NOMO-1 treated with DMSO at 0.1 percent for 48 hours (cell line): ENCODE measurements around the gene GRAMD1A.
A peak's percentile ranks its signal among the peaks of the same experiment; 100 is the strongest.
"Not testable (repeated sequence)": the region's sequence is repeated elsewhere in the genome, so short reads cannot be mapped to it uniquely, and the experiment has no call there.

Experiments
- DNase-seq: peaks from one replicate; lab custom pipeline; 2025; ENCODE audit not compliant: unreplicated experiment; lab: John Stamatoyannopoulos, UW

The GRAMD1A gene

GRCh38 chr19:35002037-35002535, 2.0 kb downstream of the GRAMD1A start:
- no peak for DNase-seq

GRCh38 chr19:35004517-35005255, 4.6 kb downstream of the GRAMD1A start:
- no peak for DNase-seq

DNA sequence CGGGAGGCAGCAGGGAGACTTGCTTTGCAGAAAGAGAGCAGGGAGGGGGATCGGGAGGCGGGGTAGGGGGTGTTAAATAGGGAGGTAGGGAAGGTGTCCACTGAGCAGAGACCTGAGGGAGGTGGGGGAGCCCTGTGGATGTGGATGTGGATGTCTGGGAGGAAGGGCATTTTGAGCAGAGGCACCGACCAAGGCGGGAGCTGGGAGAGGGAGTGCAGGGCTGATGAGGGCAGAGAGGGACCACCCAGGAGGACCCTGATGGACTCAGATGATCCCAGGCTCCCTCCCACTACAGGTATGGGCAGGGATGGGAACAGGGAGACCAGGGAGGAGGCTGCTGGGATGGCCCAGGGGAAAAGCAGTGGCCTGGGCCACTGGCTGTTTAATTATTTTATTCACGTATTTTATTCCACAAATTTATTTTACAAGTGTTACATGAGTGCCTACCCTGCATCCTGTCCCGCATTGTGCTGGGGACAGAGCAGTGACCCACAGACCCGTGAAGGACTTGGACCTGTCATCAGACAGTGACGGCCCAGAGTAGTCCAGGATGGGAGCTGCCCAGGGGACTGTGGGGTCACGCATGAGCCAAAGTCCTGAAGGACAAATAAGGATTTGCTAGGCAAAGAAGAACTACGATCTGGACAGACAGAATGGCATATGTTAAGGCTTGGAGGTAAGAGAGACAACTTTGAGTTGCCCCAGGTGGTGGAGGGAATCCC, 5.3 kb downstream of the GRAMD1A start:
- DNase-seq: no peak

DNA sequence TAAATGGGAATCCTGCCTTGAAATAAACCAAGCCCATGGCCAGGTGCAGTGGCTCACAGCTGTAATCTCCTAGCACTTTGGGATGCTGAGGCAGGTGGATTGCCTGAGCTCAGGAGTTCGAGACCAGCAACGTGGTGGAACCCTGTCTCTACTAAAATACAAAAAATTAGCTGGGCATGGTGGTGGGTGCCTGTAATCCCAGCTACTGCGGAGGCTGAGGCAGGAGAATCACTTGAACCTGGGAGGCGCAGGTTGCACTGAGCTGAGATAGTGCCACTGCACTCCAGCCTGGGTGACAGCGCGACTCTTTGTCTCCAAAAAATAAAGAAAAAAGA, 5.9 kb downstream of the GRAMD1A start:
- not testable (repeated sequence) for DNase-seq

- DNase-seq: no peak
Measured at GRCh38 chr19:35006342-35006998, 6.3 kb downstream of the GRAMD1A start.

DNA sequence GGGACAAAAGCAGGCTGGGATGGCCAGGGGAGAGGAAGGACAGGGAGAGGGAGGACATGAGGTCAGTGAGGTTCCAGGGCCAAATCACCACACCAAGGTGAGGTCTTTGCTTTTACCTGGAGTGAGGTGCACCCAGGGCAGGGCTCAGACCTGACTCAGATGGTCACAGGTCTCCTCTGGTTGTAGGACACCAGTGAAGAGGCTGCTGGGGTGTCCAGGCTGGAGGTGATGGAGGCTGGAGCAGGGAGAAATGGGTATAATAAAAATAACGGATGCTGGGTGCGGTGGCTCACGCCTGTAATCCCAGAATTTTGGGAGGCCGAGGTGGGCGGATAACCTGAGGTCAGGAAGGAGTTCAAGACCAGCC, 6.9 kb downstream of the GRAMD1A start:
- DNase-seq: no peak

DNA sequence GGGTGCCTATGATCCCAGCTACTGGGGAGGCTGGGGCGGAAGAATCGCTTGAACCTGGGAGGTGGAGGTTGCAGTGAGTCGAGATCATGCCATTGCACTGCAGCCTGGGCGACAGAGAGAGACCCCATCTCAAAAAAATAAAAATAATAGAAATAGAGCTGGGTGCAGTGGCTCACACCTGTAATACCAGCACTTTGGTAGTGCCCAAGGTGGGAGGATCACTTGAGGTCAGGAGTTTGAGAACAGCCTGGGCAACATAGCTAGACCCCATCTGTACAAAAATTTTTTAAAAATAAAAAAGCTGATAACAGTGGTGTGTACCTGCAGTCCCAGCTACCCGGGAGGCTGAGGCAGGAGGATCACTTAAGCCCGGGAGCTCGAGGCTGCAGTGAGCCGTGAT, 7.3 kb downstream of the GRAMD1A start:
- not testable (repeated sequence) for DNase-seq

DNA sequence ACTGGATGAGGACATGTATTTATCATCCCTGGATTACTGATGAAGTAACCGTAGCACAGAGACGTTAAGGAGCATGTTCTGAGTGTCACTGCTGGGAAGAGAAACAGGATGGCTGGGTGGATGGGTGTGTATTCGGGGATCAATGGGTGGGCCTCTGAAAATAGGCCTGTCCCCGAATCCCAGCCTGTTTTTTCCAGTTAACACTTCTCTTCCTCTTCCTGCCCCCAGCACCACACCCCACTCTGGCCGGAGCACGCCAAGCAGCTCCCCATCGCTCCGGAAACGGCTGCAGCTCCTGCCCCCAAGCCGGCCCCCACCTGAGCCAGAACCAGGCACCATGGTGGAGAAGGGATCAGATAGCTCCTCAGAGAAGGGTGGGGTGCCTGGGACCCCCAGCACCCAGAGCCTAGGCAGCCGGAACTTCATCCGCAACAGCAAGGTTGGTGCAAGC, 8.8 kb downstream of the GRAMD1A start:
- no peak for DNase-seq

DNA sequence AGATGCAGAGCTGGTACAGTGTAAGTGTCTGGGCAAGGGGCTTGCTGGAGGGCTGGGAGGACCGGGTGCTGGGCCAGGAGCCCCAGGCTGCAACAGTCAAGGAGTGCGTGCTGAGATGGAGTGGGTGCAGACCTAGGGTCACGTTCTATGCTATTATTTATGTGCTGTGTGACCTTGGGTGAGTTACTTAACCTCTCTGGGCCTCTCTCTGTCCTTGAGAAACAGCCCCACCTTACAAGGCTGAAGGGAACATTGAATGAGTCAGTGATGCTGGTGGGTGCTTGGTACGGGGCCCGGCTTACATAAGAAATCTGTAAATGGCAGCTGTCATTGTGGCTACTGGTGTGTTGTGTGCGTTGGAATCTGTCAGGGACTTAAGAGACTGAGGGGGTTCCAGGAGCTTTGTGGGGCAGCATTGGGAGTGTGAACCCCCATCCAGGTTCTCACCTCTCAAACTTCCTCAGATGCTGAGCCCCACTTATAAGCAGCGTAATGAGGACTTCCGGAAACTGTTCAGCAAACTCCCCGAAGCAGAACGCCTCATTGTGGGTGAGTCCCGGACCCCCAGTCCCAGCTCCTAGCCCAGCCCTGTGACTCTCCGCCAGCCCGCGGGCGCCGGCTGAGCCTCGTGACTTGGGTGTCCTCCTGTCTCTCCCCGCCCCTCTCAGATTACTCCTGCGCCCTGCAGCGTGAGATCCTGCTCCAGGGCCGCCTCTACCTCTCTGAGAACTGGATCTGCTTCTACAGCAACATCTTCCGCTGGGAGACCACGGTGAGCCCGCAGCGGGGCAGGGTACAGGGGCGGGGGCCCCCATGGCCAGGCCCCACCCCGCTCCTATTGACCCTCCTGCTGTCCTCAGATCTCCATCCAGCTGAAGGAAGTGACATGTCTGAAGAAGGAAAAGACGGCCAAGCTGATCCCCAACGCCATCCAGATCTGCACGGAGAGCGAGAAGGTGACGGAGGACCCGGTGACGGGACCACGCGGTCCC, 9.6 kb downstream of the GRAMD1A start:
- no peak for DNase-seq

GRCh38 chr19:35011091-35011689, 11.1 kb downstream of the GRAMD1A start:
- DNase-seq: no peak

- DNase-seq: no peak
Measured at GRCh38 chr19:35011737-35012682, 11.9 kb downstream of the GRAMD1A start.

DNA sequence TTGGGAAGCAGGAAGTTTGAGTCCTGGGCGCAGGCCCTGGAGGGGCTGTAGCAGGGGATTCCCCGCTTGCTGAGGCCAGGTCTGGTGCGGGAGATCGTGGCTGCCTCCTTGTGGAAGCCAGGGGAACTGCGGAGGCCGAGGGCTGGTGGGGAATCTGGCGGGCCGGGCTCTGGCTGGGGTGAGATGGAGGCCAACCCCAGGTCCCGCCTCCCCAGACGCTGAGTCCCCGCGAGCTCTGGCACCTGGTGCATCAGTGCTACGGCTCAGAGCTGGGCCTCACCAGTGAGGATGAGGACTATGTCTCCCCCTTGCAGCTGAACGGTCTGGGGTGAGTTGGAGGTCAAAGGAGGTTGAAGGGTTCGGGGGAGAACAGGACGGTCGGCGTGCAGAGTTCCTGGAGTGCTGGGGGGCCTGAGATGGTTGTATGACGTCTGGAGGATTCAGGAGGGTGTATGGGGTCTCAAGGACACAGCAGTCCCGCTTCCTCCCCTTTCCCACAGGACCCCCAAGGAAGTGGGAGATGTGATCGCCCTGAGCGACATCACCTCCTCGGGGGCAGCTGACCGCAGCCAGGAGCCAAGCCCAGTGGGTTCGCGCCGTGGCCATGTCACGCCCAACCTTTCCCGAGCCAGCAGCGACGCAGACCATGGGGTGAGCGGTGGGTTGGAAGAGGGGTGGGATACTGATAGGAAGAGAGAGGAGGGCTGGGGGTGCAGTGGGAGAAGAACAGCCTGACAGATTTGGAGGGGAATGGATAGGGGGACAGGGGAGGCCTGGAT, 13.1 kb downstream of the GRAMD1A start:
- DNase-seq: peak; percentile 26

DNA sequence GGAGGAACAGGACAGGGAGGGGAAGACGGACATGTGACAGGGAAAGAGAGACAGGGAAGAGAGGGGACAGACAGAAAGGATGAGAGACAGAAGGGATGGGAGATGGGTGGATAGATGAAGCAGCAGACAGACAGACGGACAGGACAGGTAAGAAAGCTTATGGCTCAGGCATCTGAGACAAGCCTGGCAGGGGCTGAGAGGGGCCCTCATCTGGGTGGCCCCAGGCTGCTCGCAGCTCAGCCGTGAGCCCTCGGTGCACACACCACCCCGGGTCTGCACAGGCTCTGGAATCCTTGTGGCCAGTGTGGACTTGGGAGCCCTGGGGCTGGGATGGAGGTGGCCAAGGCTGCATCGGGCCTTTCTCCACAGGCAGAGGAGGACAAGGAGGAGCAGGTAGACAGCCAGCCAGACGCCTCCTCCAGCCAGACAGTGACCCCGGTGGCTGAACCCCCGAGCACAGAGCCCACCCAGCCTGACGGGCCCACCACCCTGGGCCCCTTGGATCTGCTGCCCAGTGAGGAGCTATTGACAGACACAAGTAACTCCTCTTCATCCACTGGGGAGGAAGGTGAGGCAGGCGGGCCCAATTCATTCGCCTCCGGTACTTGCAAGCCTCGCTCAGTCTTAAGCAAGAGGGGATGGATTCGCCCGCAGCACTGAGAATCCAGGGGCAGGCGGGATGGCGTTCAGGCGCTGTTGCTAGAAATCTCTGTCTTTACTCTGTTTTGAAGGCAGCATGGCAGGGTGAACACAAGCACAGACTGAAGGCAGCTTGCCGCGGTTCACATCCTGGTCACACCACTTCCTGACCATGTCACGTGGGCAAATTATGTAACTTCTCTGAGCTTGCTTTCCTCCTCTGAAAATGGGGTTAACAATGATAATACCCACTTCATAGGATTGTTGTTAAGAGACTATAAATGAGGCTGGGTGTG, 14.0 kb downstream of the GRAMD1A start:
- peak; percentile 87 for DNase-seq

DNA sequence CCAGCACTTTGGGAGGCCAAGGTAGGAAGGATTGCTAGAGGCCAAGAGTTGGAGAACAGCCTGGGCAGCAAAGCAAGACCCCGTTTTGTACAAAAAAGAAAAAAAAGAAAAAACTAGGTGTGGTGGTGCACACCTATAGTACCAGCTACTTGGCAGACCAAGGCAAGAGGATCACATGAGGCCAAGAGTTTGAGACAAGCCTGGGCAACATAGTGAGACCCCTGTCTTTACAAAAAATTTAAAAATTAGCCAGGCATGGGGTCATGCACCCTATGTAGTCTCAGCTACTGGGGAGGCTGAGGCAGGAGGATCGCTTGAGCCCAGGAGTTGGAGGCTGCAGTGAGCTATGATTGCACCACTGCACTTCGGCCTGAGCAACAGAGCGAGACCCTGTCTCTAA, 14.7 kb downstream of the GRAMD1A start:
- DNase-seq: not testable (repeated sequence)

DNA sequence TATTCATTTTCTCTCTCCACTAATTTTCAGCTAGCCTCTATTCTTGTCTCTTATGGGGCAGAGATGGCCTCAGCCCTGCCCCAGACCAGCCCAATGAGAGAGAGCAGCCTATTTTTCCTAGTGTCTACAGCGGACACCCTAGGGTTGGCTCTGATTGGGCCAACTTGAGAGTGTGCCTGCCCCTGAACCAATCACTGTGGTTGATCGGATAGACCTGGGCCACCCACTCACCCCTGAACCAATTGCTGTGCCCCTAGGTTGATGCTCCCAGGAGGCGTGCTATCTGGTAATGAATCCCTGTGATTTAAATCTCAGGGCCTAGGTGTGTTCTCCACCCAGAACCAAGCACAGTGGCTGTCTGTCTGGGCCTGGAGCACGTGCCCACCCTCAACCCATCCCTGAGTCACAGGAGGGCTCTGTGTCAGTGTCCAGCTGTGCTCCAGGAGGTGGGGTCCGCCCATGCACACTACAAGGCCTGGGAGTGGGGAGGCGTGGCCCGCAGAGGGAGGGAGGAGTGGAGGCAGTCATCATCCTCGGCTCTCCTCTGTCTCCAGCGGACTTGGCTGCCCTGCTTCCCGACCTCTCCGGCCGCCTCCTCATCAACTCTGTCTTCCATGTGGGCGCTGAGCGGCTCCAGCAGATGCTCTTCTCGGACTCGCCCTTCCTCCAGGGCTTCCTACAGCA, 15.3 kb downstream of the GRAMD1A start:
- no peak for DNase-seq

GRCh38 chr19:35015954-35016351, 15.8 kb downstream of the GRAMD1A start:
- no peak for DNase-seq

DNA sequence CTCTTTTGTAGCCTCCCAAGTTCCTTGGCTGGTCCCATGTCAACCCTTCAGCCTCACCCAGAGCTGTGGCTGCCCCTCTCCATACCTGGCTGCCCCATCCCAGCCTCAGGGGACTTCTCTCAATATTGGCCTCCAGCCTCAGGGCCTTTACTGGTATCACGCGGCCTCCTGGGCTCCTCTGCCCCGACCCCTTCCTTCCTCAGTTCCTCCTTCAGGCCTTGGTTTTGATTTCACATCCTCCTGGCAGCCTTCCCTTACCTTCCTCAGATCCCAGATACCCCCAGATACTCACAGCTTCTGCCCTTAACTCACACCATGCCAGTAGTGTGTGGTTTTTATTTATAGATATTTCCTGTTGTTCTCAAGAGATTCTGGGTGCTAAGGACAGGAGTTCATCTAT, 17.4 kb downstream of the GRAMD1A start:
- DNase-seq: no peak
